Lung (tissue), 12 donors: Measurements from ENCODE around the gene STRN4. TPM values are rescaled to one million over a fixed set of nuclear protein-coding genes. Genes with fewer than 3 reads are reported as not detected.
A peak's percentile ranks its signal among the peaks of the same experiment; 100 is the strongest.
"Not testable (repeated sequence)": the region's sequence is repeated elsewhere in the genome, so short reads cannot be mapped to it uniquely, and the experiment has no call there.

Source experiments
- ATAC-seq: fragments of 200-7000 bp; cut with Tn5 transposase; one replicate; pipeline ENCODE4 v1.9.1; 2020; ENCODE audit warnings: moderate number of reproducible peaks; ENCODE audit not compliant: insufficient read depth, low FRiP score
- DNase-seq, 3 donors: peaks; one replicate each; pipeline ENCODE4 v3.0.0-alpha.2; 2013 to 2017
- H3K27ac ChIP-seq, 2 donors: one replicate each; pipeline ENCODE4 v1.5.1; 2013; ENCODE audit warnings: mild to moderate bottlenecking in 2 of 2, moderate library complexity in 2 of 2, control low read depth in 1 of 2, inconsistent platforms in 1 of 2, low read depth in 1 of 2, low read length in 1 of 2
- H3K27me3 ChIP-seq, 3 donors: one replicate each; pipeline ENCODE4 v1.5.1; 2013; ENCODE audit warnings: low read length in 2 of 3; ENCODE audit not compliant: control insufficient read depth in 3 of 3, insufficient read depth in 3 of 3
- H3K36me3 ChIP-seq, 4 donors: one replicate each; pipeline ENCODE4 v1.5.1; 2013; ENCODE audit warnings: low read length in 4 of 4, mild to moderate bottlenecking in 1 of 4, moderate library complexity in 1 of 4; ENCODE audit not compliant: control insufficient read depth in 4 of 4, insufficient read depth in 4 of 4
- H3K4me1 ChIP-seq, 5 donors: one replicate each; pipeline ENCODE4 v1.5.1; 2013; ENCODE audit warnings: low read length in 5 of 5, mild to moderate bottlenecking in 2 of 5, moderate library complexity in 1 of 5; ENCODE audit not compliant: control insufficient read depth in 5 of 5, insufficient read depth in 5 of 5
- H3K4me3 ChIP-seq: one replicate; pipeline ENCODE4 v1.5.1; 2013; ENCODE audit warnings: mild to moderate bottlenecking, control low read depth, moderate library complexity
- H3K9ac ChIP-seq, 2 donors: one replicate each; pipeline ENCODE4 v1.5.1; 2013; ENCODE audit warnings: low read length in 2 of 2, control low read depth in 1 of 2; ENCODE audit not compliant: insufficient read depth in 1 of 2
- H3K9me3 ChIP-seq, 4 donors: one replicate each; pipeline ENCODE4 v1.5.1; 2013; ENCODE audit warnings: low read length in 3 of 4, mild to moderate bottlenecking in 1 of 4, moderate library complexity in 1 of 4; ENCODE audit not compliant: control insufficient read depth in 4 of 4, insufficient read depth in 3 of 4
- CTCF ChIP-seq: IDR thresholded peaks from 2 replicates; pipeline ENCODE4 v1.5.1; 2012; ENCODE audit warnings: mild to moderate bottlenecking; ENCODE audit errors: control extremely low read depth, extremely low read depth
- WGBS, 2 donors: extraction: QIAGEN DNeasy Blood & Tissue Kit; methylation state at CpG; one replicate each; pipeline ENCODE4 v1.1.7; 2013; 5-methylcytosine and 5-hydroxymethylcytosine counted together
- polyA plus RNA-seq, 2 donors: library from polyadenylated mRNA; stranded (reverse); fragments of 200-250 nt; gene quantifications; one replicate each; pipeline ENCODE4 v1.2.1, GENCODE V29; 2013
- total RNA-seq, 2 donors: library from RNA; depleted of rRNA in 1 of 2; stranded (reverse); fragments of >200 nt in 1 of 2; gene quantifications; one replicate each; pipeline ENCODE4 v1.2.1, GENCODE V29; 2014 to 2021
- donor health status: control.
- donor health status: control.
- donor health status: Bipolar disorder and iron deficiency.
- donor health status: healthy.
- donor health status: DM: yes; HTN: yes; CAD: no.

STRN4 gene
- total and polyA plus RNA-seq, 4 donors, result 71.6 to 86.8 (median 79.2) TPM

GRCh38 chr19:46782355-46783019 is 36.2 kb upstream of the STRN4 start:
- no peak for TF ChIP-seq CTCF
- H3K4me1 ChIP-seq, result peaks cover 0 to 32% (median 8%) of the 10 kb centered on the region in 5 donors
- no peak overlapping the region for H3K27ac ChIP-seq
- no peak for ATAC-seq
- H3K36me3 ChIP-seq, result peaks cover 0 to 51% (median 43%) of the 10 kb centered on the region in 4 donors
- no peaks in the 10 kb centered on the region for H3K9me3 ChIP-seq
- H3K27me3 ChIP-seq, result no peaks in the 10 kb centered on the region
- WGBS, 2 donors, result 96 to 98% methylated on average over 7 of the region's 7 CpGs
- no peak overlapping the region for H3K4me3 ChIP-seq
- no peak for DNase-seq
- no peak overlapping the region for H3K9ac ChIP-seq

GRCh38 chr19:46777956-46778645 is 31.9 kb upstream of the STRN4 start:
- ATAC-seq, DNase-seq, H3K27ac ChIP-seq, H3K9me3 ChIP-seq, H3K4me1 ChIP-seq, H3K9ac ChIP-seq, H3K4me3 ChIP-seq, H3K27me3 ChIP-seq: not testable (repeated sequence)
- 86 to 87% methylated on average over 12 of the region's 12 CpGs for WGBS, 2 donors
- peaks cover 0 to 62% (median 48%) of the 10 kb centered on the region in 4 donors for H3K36me3 ChIP-seq

DNA sequence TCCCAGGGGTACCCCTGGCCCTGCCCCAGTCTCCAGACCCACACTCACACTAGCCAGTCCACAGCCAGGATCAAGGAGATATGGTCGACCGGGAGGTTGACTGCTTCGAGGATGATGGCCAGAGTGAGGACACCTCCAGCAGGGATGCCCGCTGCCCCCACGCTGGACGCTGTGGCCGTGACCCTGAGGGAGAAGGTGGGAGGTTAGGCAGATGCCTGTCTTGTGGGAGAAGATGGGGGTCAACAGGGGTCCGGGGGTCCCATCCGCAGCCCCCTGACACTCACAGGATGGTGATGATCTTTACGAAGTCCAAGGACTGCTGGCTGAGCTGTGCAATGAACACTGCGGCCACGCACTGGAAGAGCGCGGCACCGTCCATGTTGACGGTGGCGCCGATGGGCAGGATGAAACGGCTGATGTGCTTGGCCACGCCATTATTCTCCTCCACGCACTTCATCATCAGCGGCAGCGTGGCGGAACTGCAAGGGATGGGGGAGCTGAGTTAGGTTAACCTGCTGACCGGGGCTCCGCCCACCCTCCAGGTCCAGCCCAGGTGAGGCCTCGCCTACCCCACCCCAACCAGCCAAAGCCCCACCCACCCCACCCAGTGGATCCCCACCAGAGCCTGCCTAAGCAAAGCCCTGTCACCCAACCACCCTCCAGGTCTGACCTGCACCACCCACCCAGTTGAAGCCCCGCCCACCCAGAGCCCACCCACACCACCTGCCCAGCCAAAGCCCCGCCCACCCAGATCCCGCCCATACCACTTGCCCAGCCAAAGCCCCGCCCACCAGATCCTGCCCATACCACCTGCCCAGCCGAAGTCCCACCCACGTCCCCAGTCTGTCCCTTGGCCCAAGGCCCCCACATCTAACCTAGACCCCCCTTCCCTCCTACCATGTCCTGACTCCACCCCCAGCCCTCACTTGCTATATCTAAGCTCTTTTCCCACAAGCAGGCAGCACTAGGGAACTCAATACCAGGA is 31.0 kb upstream of the STRN4 start:
- TF ChIP-seq CTCF, result no peak
- Histone ChIP-seq H3K36me3 (peaks cover 0 to 54% (median 40%) of the 10 kb centered on the region in 4 donors), H3K9ac (no peak overlapping the region), H3K27me3 (no peaks in the 10 kb centered on the region), H3K27ac (peak overlapping the region in 1 of 2 donors; percentile 33), H3K9me3 (no peaks in the 10 kb centered on the region), H3K4me1 (no peaks in the 10 kb centered on the region), H3K4me3 (no peak overlapping the region)
- no peak for DNase-seq
- ATAC-seq, result no peak
- 97 to 99% methylated on average over 33 of the region's 33 CpGs for WGBS, 2 donors
